Measurements from ENCODE around the gene HCRTR1.

- TF ChIP-seq CTCF (conservative IDR thresholded peaks at IDR 0.05 in 1 of 2, IDR thresholded peaks at IDR 0.05 in 1 of 2; ENCODE audit: low read depth in 1 of 2, low read length in 2 of 2), result no peak
- TF ChIP-seq EZH2 (IDR thresholded peaks at IDR 0.05; ENCODE audit: low read length, missing control alignments), result no peak
These were observed 30.8 kb upstream of the HCRTR1 start for GRCh38 chr1:31586376-31587327.

Data from fibroblast of lung (primary cell).